PC-9 (cell line): ENCODE measurements around the gene ATRN.

Experiments
- EZH2 ChIP-seq: fragments of 200-600 bp; sonication (generic); IDR thresholded peaks from 2 replicates; pipeline ENCODE4 v1.8.0; 2017; ENCODE audit warnings: antibody characterized with exemption, low read depth
- TF ChIP-seq, protein P1 (sequence below): fragments of 200-600 bp; sonication (generic); conservative IDR thresholded peaks from 2 replicates; pipeline ENCODE4 v1.6.1; 2017; ENCODE audit warnings: mixed run types, antibody characterized with exemption, mild to moderate bottlenecking, moderate library complexity

GRCh38 chr20:3583765-3584164 is 112.9 kb downstream of the ATRN start:
- TF ChIP-seq, protein P1, sequence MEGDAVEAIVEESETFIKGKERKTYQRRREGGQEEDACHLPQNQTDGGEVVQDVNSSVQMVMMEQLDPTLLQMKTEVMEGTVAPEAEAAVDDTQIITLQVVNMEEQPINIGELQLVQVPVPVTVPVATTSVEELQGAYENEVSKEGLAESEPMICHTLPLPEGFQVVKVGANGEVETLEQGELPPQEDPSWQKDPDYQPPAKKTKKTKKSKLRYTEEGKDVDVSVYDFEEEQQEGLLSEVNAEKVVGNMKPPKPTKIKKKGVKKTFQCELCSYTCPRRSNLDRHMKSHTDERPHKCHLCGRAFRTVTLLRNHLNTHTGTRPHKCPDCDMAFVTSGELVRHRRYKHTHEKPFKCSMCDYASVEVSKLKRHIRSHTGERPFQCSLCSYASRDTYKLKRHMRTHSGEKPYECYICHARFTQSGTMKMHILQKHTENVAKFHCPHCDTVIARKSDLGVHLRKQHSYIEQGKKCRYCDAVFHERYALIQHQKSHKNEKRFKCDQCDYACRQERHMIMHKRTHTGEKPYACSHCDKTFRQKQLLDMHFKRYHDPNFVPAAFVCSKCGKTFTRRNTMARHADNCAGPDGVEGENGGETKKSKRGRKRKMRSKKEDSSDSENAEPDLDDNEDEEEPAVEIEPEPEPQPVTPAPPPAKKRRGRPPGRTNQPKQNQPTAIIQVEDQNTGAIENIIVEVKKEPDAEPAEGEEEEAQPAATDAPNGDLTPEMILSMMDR: no peak
- TF ChIP-seq EZH2: no peak
